ENCODE data around the gene OST4.

The OST4 gene

GRCh38 chr2:27029051-27029450 lies 42.4 kb downstream of the OST4 start:
- peaks cover 15% of the 10 kb centered on the region for H3K4me1 ChIP-seq (ENCODE audit: control insufficient read depth, insufficient read depth, low read length)
- H3K27ac ChIP-seq (ENCODE audit: low read depth, low read length), result no peak overlapping the region
- no peaks in the 10 kb centered on the region for H3K9me3 ChIP-seq (ENCODE audit: control insufficient read depth, insufficient read depth, low read depth, low read length)
- H3K36me3 ChIP-seq (ENCODE audit: control insufficient read depth, insufficient read depth, low read length), result peaks cover 21% of the 10 kb centered on the region; the same call in 1 of the 2 replicates
- H3K27me3 ChIP-seq (ENCODE audit: control insufficient read depth, insufficient read depth, low read length), result no peaks in the 10 kb centered on the region
- H3K9ac ChIP-seq (ENCODE audit: low read length), result no peak overlapping the region
- H3K4me3 ChIP-seq (ENCODE audit: low read depth, low read length), result no peak overlapping the region

- no peak overlapping the region for H3K9ac ChIP-seq (ENCODE audit: low read length)
- H3K27ac ChIP-seq (ENCODE audit: low read depth, low read length), result no peak overlapping the region
- no peaks in the 10 kb centered on the region for H3K9me3 ChIP-seq (ENCODE audit: control insufficient read depth, insufficient read depth, low read depth, low read length)
- H3K4me3 ChIP-seq (ENCODE audit: low read depth, low read length), result no peak overlapping the region
- H3K27me3 ChIP-seq (ENCODE audit: control insufficient read depth, insufficient read depth, low read length), result no peaks in the 10 kb centered on the region
- 0 out of 2 replicates have a peak, but pooled peaks cover 8% of the 10 kb centered on the region for H3K4me1 ChIP-seq (ENCODE audit: control insufficient read depth, insufficient read depth, low read length)
- peaks cover 25% of the 10 kb centered on the region for H3K36me3 ChIP-seq (ENCODE audit: control insufficient read depth, insufficient read depth, low read length)
Observed at GRCh38 chr2:27027211-27027651, 44.2 kb downstream of the OST4 start.

- Histone ChIP-seq H3K9me3 (ENCODE audit: control insufficient read depth, insufficient read depth, low read depth, low read length) (no peaks in the 10 kb centered on the region), H3K27me3 (ENCODE audit: control insufficient read depth, insufficient read depth, low read length) (no peaks in the 10 kb centered on the region), H3K27ac (ENCODE audit: low read depth, low read length) (no peak overlapping the region), H3K4me3 (ENCODE audit: low read depth, low read length) (no peak overlapping the region), H3K4me1 (ENCODE audit: control insufficient read depth, insufficient read depth, low read length) (peaks cover 5% of the 10 kb centered on the region; the same call in 1 of the 2 replicates), H3K9ac (ENCODE audit: low read length) (no peak overlapping the region), H3K36me3 (ENCODE audit: control insufficient read depth, insufficient read depth, low read length) (peaks cover 25% of the 10 kb centered on the region)
Observed at GRCh38 chr2:27025861-27026851, 45.3 kb downstream of the OST4 start.

GRCh38 chr2:27025281-27025800 lies 46.1 kb downstream of the OST4 start:
- no peak overlapping the region for H3K27ac ChIP-seq (ENCODE audit: low read depth, low read length)
- H3K9ac ChIP-seq (ENCODE audit: low read length), result no peak overlapping the region
- peaks cover 25% of the 10 kb centered on the region for H3K36me3 ChIP-seq (ENCODE audit: control insufficient read depth, insufficient read depth, low read length)
- no peaks in the 10 kb centered on the region for H3K27me3 ChIP-seq (ENCODE audit: control insufficient read depth, insufficient read depth, low read length)
- H3K4me1 ChIP-seq (ENCODE audit: control insufficient read depth, insufficient read depth, low read length), result peaks cover 5% of the 10 kb centered on the region; the same call in 1 of the 2 replicates
- no peaks in the 10 kb centered on the region for H3K9me3 ChIP-seq (ENCODE audit: control insufficient read depth, insufficient read depth, low read depth, low read length)
- no peak overlapping the region for H3K4me3 ChIP-seq (ENCODE audit: low read depth, low read length)

GRCh38 chr2:27024812-27025211 lies 46.6 kb downstream of the OST4 start:
- H3K4me1 ChIP-seq (ENCODE audit: control insufficient read depth, insufficient read depth, low read length), result peaks cover 5% of the 10 kb centered on the region; the same call in 1 of the 2 replicates
- H3K36me3 ChIP-seq (ENCODE audit: control insufficient read depth, insufficient read depth, low read length), result peaks cover 20% of the 10 kb centered on the region
- H3K9me3 ChIP-seq (ENCODE audit: control insufficient read depth, insufficient read depth, low read depth, low read length), result no peaks in the 10 kb centered on the region
- no peak overlapping the region for H3K4me3 ChIP-seq (ENCODE audit: low read depth, low read length)
- no peak overlapping the region for H3K27ac ChIP-seq (ENCODE audit: low read depth, low read length)
- no peaks in the 10 kb centered on the region for H3K27me3 ChIP-seq (ENCODE audit: control insufficient read depth, insufficient read depth, low read length)
- no peak overlapping the region for H3K9ac ChIP-seq (ENCODE audit: low read length)

- H3K9me3 ChIP-seq (ENCODE audit: control insufficient read depth, insufficient read depth, low read depth, low read length), result no peaks in the 10 kb centered on the region
- H3K27ac ChIP-seq (ENCODE audit: low read depth, low read length), result no peak overlapping the region
- no peak overlapping the region for H3K4me3 ChIP-seq (ENCODE audit: low read depth, low read length)
- H3K9ac ChIP-seq (ENCODE audit: low read length), result no peak overlapping the region
- H3K4me1 ChIP-seq (ENCODE audit: control insufficient read depth, insufficient read depth, low read length), result peaks cover 5% of the 10 kb centered on the region; the same call in 1 of the 2 replicates
- peaks cover 15% of the 10 kb centered on the region for H3K36me3 ChIP-seq (ENCODE audit: control insufficient read depth, insufficient read depth, low read length)
- no peaks in the 10 kb centered on the region for H3K27me3 ChIP-seq (ENCODE audit: control insufficient read depth, insufficient read depth, low read length)
Observed at GRCh38 chr2:27024188-27024587, 47.3 kb downstream of the OST4 start.

GRCh38 chr2:27023740-27024139 lies 47.7 kb downstream of the OST4 start:
- Histone ChIP-seq H3K27me3 (ENCODE audit: control insufficient read depth, insufficient read depth, low read length) (no peaks in the 10 kb centered on the region), H3K4me1 (ENCODE audit: control insufficient read depth, insufficient read depth, low read length) (peaks cover 5% of the 10 kb centered on the region; the same call in 1 of the 2 replicates), H3K9me3 (ENCODE audit: control insufficient read depth, insufficient read depth, low read depth, low read length) (no peaks in the 10 kb centered on the region), H3K36me3 (ENCODE audit: control insufficient read depth, insufficient read depth, low read length) (peaks cover 13% of the 10 kb centered on the region), H3K27ac (ENCODE audit: low read depth, low read length) (no peak overlapping the region), H3K9ac (ENCODE audit: low read length) (no peak overlapping the region), H3K4me3 (ENCODE audit: low read depth, low read length) (no peak overlapping the region)

- H3K4me1 ChIP-seq (ENCODE audit: control insufficient read depth, insufficient read depth, low read length), result peaks cover 10% of the 10 kb centered on the region; the same call in 1 of the 2 replicates
- peaks cover 5% of the 10 kb centered on the region for H3K36me3 ChIP-seq (ENCODE audit: control insufficient read depth, insufficient read depth, low read length)
- H3K27me3 ChIP-seq (ENCODE audit: control insufficient read depth, insufficient read depth, low read length), result no peaks in the 10 kb centered on the region
- no peaks in the 10 kb centered on the region for H3K9me3 ChIP-seq (ENCODE audit: control insufficient read depth, insufficient read depth, low read depth, low read length)
- no peak overlapping the region for H3K4me3 ChIP-seq (ENCODE audit: low read depth, low read length)
- H3K9ac ChIP-seq (ENCODE audit: low read length), result no peak overlapping the region
- H3K27ac ChIP-seq (ENCODE audit: low read depth, low read length), result no peak overlapping the region
Observed at GRCh38 chr2:27021253-27022049, 50.0 kb downstream of the OST4 start.

Data from HUES6 (cell line).